ENCODE results near the gene NFKBIE.
"Not testable (repeated sequence)": the region's sequence is repeated elsewhere in the genome, so short reads cannot be mapped to it uniquely, and the experiment has no call there.

The NFKBIE gene

DNA sequence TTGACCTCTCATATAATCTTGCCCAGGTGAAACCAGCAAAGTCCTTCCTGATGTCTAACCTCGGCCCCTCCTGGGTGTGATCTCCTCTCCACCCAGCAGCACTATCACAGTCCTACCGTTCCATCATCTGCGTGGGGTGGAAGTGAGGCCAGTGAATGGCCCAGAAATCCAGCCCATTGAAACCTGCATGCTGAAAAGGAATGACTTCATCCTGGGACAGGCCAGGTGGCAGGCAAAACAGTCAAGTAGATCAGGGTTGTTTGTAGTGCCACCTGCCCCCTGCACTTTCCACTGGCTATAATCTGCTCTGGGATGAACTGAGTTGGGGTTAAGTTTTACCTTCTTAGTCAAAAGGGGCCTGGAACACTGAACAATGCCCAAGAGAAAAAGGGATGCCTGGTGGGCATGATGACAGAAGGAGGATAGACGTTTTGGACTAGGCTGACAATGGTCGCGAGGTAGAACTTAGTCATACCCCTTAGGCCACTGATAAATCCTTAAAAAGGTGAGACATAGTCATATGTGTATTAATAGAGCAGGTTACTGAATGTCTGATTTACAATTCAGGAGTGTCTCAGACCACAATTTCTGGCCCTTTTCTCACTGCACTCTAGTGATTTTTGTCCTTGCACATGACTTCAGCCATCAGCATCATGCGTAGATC, 26.5 kb downstream of the NFKBIE start:
- DNase-seq: no peak

DNA sequence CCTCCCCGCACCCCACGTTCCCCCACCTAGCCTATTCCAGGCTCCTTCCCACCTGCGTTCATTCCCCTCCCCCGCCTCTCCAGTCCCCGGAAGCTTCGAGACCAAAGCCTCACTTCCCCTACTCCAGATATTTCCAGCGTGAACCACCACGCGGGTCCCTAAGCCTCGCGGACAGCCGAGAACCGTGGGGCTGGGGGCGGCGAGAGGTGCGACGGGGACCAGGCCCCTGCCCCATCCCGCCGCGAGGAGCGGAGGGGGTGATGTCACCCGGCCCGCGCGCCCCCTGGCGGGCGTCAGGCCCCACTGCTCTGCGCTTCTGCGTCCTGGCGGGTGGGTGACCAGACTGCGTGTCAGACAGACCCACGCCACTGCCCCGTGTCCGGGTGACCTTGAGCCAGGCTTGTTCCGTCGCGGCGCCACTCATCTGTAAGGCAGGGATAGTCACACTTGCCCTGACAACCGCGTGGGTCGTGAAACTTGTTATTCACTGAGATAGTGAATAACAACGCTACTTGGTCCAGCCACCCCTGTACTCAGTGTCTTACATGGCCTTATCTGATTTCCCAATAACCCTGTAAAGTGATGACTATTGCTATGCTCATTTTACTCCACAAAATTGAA, 27.4 kb downstream of the NFKBIE start:
- peak; percentile 71 for DNase-seq

- peak; percentile 55 for DNase-seq
These were observed 28.1 kb downstream of the NFKBIE start for GRCh38 chr6:44237021-44237812.

DNA sequence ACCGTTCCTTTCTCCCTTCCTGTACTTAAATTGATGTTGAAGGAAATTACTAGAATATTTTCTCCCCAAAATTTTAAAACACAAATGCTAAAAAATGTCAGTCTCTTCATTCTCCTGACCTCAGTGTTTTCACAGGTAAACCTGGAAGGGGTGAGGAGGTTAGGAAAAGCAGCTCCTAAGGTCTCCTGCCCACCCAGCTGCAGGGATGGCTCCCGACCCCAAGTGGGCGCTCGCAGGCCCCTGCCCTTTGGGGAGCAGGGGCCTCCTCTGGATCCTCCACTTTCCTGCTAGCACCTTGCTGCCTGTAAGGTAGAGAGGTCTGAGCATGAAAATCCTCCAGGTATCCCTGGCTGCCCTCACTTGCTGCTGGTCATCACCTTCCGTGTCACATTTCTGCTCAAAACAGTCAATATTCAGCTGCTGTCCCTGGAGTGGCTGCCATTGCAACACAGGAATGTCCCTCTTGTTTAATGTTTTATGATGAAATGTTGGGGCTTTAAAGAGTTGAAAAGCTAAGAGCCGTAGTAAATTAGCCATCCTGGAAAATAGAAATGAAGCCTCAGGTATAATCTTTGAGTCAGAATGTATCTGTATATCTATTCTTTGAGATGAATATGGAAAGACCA, 29.3 kb downstream of the NFKBIE start:
- DNase-seq: no peak

DNA sequence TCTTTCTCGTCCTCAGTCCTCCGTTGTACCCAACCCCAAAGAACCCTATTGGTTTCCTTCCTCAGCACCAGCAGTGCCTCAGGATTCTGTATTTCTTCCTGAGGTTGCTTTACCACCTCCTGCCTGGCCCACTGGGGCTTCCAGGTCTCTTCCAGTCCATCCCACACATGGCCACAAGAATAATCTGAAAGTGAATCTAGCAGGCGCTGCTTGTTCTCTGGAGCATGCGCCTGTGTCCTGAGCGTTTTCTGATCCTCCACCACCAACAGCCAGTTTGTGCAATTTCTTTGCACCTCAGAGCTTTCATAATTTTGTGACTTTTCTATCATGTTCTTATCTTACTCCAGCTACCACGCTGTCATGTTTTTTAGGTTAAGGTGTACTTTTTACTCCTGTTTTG, 30.1 kb downstream of the NFKBIE start:
- no peak for DNase-seq

DNA sequence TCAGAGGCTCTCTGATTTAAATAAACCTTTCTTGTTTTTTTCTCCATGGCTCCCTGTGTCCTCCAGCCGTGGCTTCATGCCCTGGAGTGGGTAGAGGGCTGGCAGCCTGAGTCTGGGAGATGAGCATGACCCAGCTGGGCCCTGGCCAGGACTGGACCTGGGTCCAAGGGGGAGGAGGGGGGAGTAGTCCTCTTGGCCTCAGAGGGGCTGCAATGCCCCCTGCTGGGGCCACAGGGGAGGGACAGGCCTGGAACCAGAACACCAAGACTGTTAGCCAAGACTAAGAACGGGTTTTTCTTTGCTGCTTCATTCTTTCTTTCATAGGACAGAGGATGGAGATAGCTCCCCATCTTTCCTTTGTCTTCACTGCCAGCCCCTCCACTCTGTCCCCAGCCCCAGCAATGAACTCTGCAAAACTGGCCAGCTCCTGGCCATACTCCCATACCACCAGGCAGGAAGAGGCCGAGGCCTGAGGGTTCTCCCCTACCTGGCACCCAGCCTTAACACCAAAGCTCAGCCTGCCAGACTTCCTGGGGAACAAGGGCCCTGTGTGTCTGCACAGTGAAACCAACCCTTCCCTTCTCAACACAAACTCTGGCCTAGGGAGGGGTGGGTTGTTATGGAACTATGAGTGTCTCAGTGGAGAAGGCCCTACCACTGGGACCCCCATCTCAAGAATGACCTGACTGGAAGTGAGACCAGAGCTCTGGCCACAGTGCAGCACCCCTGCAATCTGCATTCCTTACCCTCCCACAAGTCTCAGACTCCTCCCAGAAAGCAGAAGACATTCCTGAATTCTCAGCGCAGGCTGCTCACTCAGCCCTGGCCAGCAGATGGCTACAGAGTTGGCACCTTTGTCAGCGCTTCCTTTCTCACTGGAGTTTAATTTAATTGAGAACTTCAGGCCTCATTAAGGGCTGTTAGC, 31.0 kb downstream of the NFKBIE start:
- no peak for DNase-seq

DNA sequence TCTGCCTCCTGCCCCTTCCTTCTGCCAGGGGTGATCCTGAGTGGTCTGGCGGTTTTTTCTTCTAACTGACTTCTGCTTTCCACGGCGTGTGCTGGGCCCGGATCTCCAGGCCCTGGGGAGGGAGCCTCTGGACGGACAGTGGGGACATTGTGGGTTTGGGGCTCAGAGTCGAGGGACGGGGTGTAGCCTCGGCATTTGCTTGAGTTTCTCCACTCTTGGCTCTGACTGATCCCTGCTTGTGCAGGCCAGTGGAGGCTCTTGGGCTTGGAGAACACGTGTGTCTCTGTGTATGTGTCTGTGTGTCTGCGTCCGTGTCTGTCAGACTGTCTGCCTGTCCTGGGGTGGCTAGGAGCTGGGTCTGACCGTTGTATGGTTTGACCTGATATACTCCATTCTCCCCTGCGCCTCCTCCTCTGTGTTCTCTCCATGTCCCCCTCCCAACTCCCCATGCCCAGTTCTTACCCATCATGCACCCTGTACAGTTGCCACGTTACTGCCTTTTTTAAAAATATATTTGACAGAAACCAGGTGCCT, 31.7 kb downstream of the NFKBIE start:
- DNase-seq: no peak

DNA sequence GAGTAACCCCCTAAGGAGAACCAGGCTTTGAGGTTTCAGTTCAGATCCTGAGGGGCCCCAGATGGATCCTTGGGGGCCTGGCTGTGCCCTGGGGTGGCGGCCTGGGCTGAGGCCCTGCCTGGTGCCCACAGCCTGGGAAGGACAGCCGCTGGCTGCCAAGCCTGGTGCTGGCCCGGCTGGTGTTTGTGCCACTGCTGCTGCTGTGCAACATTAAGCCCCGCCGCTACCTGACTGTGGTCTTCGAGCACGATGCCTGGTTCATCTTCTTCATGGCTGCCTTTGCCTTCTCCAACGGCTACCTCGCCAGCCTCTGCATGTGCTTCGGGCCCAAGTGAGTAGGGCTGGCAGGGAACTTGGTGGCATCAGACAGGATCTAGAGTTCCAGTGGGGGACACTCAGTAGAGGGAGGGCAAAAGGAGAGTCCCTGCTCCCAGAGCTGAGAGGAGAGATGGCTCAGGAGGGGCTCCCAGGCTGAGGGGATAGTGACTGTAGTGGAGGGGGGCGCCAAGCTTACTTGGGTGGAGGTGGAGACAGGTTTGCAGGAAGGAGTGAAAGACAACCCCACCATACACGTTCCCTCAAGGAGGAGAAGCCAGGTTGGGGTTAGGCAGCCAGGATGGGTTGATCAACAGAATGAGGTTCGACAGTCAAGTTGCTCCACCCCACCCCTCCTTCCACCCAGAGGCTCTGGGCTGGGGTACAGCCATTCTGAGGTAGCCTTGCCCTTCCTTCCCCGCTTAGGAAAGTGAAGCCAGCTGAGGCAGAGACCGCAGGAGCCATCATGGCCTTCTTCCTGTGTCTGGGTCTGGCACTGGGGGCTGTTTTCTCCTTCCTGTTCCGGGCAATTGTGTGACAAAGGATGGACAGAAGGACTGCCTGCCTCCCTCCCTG, 32.4 kb downstream of the NFKBIE start:
- no peak for DNase-seq

- not testable (repeated sequence) for DNase-seq
These were observed 33.9 kb downstream of the NFKBIE start for GRCh38 chr6:44231426-44231825.

GRCh38 chr6:44230034-44230675, 35.2 kb downstream of the NFKBIE start:
- no peak for DNase-seq

- no peak for DNase-seq
These were observed 35.8 kb downstream of the NFKBIE start for GRCh38 chr6:44229376-44230033.

DNA sequence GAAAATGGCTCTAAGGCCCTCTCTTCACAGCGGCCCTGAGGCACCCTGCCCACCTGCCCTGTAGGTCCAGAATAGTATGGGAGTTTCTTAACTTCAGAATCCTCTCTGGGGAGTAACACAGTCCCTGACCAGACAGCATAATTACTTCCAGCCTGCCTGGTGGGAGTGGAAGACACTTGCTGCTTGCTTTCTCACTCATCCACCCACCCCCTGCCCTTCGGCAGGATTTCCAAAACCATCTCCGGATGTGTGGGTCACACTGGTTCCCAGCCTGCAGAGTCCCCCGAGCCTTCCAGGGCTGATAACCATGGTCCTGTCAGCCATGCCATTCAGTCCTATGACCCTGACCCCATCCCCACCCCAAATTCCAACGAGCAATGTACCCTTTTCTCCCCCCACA, 36.5 kb downstream of the NFKBIE start:
- no peak for DNase-seq

DNA sequence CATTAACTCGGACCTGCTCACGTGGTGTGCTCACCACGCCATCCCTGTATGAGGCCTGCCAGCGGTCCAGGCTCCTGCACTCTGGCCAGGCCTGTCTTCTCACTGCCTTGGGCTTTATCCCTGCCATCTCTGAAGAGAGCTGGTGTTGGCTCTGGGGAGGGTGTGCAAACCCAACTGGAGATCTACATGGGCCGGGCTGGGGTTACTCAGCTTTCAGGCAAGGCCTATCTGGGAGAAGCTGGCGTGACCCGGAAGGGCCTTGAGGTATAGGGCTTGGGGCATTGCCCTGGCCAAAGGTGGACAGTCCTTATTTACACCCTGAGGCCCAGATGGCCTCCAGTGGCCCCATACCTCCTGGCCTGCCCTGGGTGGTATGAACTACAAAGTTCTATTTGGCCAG, 36.9 kb downstream of the NFKBIE start:
- no peak for DNase-seq

- DNase-seq: no peak
These were observed 37.3 kb downstream of the NFKBIE start for GRCh38 chr6:44228031-44228430.

DNA sequence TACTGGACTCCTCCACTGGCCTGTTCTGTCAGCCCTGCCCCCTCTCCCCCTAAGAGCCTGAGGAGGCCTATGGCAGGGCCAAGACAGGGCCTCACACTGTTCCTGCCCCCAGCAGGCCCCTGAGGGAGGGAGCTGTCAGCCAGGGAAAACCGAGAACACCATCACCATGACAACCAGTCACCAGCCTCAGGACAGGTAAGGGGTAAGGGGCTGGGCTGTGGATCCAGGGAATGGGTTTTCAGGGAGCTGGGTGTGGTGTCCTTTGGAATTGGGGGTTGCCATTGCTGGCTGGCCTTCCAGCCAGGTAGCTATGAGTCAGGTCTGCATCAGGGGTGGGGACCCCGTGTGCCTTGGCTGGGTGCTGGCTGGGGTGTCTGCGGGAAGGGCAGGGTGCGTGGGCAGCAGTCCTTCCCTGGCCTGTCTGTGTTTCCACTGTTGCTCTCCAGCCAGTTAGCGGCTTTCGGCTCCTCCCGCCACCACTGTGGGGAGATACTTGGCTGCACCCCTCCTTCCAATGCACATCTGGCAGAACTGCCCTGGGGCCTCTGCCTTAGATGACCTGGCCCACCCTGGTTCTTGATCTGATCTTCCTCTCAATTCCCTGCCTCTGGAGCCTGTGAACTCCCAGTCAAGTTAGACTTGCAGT, 38.1 kb downstream of the NFKBIE start:
- no peak for DNase-seq

GRCh38 chr6:44226368-44227147, 38.8 kb downstream of the NFKBIE start:
- DNase-seq: no peak

DNA sequence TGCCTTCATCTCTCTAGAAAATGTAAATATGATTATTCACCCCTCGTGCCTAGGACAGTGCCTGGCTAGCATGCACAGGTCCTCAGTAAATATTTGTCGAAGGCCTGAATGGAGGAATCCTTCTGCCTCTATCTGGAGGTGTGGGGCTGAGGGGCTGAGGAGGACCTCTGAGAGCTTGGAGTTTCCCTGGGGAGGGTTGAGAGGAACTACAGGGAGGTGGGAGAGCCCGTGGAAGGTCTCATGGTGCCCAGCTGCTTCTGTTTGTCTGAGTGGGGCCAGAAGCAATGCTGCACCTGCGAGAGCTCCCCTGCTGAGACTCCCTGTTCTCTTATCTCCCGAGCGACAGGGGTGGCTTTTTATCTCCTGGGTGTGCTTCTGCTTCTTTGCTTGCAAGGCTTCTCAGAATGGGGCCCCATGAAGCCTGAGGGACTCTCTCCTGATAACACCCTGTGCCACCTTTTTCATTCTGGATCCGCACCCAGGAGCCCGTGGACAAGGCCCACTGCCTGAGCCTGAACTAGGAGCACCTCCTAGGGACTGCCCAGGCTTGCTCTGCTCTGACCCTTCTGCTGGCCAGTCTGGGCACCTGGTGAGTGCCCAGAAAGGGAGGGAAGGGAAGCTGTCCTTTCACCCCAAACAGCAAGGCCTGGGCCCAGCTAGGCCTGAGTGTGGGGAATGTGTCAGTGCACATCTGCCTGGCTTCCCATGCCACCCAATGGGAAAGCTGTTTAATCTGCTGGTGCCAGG, 39.6 kb downstream of the NFKBIE start:
- DNase-seq: no peak

DNA sequence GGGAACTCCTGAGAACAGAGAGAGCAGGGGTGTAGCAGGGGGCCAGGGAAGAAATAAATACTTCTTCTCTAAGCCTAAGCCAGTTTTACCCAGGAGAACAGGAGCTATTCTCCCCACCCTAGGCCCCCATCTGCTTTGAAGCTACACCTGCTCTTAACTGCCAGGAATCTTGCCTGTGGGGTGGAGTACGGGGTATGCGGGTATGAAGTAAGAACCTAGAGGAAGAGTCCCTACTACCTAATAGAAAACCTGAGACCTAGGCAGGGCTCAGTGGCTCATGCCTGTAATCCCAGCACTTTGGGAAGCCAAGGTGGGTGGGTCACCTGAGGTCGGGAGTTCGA, 40.4 kb downstream of the NFKBIE start:
- no peak for DNase-seq
